NCI-H2171 treated with DMSO at 0.1 percent for 48 hours (cell line): ENCODE measurements around the gene VEZF1.

Experiments used
- DNase-seq: peaks from one replicate; lab custom pipeline; 2025; lab: John Stamatoyannopoulos, UW

Gene VEZF1

DNA sequence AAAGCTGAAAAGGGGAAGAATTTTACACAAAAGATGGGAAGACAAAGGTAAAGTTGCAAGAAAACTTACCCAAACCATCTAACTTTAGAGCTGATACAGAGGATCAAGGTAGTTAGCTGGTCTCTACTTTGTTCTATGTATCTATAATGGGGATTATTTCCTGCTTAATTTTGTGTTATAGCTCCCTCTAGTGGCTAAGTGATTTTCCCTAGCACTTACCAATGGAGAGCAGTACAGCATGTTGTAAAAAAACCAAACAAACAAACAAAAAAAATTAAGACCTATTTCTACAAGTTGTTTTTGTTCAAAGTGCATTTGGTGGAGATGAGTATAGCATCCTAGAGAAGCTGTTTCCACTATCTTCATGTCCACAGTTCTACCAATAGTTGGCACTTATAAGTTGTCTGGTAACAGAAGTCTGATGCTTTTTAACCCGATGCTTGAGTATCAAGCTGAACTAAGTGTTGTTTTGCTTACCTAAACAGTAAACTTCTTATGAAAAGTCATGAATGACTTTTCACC, 11.5 kb upstream of the VEZF1 start:
- DNase-seq, result peak; percentile 88

DNA sequence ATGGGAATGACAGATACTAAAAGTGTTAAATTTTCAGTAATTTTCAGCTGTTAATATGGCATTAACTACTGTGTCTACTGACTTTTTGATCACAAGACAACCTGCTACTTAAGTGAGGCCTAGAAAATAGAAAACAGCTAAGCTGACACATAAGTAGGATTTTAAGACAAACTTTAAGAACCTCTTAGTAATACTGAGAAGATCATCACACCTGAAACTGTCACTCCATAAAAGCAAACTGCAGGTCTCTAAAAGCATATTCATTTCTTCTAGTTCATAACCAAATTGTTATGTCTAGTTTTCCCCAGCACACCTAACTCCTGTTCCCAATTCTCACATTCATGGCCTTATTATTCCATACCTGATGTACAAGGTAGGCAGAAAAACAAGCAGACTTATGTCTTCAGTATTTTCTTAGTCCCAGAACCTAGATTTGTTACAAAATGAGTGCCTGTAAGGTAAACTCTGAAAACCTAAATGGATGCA, 11.0 kb upstream of the VEZF1 start:
- DNase-seq, result no peak

DNA sequence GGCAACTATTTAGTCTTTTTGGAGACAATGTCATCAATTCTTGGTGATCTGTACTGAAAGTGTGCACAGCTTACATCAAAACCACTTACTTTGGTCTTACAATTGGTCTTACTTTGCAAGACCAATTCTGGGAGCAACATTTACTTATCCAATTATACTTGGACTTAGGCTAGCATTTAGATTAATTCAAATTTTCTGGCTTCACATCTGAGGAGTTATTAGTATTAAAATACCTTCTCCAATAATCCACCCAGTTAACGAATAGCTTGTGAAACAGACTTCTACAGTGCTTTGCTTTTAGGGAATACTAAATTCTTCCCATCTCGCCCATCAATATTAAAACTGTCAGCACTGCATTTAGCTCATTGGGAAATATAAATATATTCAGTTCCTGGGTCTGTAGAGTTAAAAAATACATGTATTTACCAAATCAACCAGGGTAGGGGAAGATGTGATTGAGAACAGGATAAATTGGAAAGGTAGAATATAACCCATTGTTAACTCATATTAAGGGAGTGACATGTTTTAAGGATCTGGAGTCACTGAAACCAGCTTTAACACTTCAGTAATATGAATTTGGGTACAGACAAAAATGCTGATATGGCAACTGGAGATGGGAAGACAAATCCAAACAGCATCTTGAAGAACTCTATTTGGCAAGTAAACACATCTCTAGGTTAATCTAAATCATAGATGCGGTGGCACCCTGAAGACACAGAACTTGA, 9.2 kb upstream of the VEZF1 start:
- DNase-seq, result no peak

DNA sequence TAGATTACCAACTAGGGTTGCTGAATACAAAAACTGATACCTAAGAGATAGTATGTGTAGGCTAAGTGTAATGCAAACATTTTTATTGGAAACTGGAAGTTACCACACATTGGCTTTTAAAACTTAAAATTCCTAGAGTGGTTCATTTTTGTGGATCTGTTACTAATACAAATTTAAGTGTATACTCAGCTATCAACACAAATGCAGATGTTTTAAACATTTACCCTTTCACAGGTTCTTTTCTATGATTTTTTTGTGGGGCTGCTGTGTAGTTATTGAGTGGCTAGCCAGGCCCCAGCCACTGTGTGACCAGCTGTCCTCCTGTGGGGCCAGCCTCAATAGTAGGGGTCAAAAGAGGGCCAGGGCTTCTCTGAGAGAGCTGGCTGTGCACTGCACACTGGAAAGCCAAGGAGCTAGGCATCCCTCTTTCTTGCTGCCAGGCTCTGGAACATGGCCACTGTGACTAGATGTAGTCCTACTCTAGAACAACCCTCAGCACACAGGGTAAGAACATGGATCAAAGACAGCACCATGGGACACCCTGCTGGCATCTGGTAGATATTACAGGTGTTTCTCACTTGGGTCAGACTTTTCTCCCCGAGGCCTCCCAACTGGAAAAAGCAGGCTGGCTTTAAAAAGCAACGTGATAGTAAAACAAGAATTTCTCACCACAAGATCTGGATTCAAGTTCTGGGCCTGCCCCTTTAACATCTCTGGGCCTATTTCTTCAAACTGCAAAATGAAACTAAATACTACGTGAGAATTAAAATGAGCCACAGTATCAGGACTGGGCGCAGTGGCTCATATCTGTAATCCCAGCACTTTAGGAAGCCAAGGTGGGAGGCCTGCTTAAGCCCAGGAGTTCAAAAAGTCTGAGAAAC, 7.3 kb upstream of the VEZF1 start:
- DNase-seq, result peak; percentile 94

DNA sequence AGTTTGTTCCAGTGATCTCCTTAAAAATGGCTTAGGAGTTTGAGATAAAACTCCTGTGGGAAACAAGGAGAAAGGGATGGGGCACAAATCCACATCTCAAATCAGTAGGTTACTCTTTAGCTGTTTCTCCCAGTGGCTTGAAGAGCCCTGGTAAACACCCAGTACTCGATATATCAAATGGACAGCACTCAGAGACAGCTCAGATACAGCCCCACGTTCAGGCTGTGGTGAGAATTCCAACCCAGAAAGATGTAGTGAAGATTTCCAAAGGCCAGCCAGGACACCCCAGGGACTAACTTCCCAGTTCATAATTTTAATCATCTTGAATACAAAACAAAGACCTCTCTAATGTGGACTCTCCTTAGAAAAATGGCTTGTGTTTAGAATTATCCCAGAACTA, 6.4 kb upstream of the VEZF1 start:
- DNase-seq, result no peak

DNA sequence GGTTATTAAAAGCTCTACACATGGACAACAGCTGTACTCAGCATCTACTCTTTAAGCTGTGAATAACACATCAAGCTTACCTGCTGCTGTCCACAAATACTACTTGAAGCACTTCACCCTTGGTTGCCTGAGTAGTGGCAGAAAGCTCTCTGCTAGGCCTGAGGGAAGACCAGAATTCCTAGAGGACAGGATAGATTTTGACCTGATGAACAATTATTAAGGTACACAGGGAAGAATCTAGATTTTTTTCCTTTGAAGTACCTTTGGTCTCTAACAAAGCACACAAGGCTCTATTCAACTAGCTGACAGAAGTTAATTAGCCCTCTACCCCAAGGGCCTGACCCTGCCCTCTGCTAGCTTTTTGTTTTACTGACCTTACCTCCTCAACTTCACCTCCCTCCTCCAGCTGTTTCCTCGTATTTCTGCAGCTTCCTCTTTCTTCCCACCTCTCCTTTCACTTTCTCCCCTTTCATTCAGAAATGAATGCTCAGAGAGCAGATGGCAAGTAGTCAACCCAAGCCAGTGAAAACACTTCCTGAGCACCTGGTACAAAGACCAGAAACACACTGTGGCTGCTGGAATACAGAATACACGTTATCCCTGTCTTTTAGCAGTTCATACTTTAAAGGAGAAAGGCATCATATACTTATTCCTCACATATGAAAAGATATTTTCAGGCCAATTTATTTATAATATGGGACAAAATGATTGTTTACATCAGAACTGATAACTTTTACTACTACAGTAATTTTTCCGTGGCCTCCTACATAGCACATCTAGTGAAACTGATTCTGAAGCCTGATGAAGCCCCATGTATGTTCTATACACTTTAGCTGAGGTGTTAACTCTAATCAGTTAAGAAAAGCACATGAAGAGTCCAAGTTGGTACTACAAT, 5.7 kb upstream of the VEZF1 start:
- peak; percentile 91 for DNase-seq

DNA sequence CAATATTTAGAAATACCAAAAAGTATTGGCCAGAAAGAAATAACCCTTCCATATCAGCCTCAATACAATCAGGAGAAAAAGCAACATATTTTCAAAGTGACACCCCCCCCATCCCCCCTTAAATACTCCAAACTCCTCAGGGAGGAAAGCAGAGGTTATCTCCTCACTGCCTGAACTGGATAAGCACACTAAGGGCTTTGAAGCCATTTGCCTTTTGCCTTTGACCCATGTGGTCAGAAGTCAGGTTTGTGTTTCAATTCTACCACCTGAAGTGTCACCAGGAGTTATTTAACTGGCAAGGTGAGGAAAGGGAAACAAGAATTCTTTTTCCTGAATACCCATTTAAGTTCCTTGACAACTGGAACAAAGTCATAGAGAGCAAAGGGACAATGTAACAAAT, 3.5 kb upstream of the VEZF1 start:
- no peak for DNase-seq

DNA sequence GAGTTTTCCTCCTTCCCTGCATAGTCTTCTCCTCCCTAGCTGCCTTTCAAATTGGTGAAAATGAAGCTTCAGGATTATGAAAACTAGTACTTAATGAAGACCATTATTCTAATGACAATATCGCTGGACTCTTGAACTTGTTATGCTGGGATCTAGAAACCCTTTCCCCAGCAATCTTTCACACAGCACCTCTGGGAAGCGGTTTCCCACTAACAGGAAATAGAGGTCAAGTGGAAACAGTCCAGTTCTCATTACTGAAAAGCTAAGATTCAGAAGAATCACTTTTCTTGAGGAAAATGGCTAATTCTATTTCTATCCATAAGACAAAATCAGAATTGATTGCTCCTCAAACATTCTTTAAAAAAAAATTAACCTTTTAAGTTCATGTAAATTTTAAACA, 2.0 kb upstream of the VEZF1 start:
- DNase-seq, result no peak

DNA sequence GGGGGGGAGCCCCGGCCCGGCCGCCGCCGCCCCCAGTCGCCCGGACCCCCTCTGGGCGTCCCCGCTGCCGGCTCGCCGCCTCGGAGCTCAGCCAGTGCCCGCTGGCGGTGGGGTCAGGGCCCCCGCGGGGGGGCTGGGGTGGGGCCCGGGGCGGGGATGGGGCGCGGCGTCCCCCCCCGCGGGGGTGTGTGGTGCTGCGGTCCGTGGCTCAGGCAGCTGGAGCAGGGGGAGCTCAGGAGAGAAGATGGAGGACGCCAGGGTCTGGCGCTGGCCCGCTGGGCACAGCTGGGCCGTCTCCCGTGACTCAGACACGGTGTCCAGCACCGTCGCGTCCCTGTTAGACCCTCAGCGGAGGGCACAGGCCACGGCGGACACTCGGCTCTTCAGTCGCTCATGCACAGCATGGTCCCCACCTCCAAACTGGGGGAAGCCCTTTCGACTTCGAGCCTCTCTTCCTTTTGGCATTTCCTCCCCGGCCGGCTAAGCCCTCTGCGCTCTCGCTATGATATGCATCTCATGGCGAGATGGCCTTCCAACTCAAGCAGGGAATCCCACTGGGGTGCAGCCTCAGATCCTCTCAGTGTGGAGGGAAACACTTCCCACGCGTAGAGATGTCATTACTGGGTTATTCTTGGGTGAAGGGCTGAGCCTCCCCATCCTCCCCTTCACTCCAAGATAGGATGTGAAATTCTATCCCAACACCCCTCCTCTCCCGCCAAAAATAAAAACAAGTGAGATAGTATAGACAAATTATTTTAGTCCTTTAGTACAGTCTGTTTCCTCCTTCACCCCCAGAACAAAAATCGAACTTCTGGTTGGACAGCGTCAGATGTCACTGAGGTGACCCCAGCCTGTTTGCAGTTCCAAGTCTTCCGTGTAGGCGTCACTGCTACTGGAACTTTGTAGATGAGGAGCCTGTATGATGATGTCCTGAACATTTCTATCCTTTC, 522 bp upstream of the VEZF1 start:
- DNase-seq, result peak; percentile 76

DNA sequence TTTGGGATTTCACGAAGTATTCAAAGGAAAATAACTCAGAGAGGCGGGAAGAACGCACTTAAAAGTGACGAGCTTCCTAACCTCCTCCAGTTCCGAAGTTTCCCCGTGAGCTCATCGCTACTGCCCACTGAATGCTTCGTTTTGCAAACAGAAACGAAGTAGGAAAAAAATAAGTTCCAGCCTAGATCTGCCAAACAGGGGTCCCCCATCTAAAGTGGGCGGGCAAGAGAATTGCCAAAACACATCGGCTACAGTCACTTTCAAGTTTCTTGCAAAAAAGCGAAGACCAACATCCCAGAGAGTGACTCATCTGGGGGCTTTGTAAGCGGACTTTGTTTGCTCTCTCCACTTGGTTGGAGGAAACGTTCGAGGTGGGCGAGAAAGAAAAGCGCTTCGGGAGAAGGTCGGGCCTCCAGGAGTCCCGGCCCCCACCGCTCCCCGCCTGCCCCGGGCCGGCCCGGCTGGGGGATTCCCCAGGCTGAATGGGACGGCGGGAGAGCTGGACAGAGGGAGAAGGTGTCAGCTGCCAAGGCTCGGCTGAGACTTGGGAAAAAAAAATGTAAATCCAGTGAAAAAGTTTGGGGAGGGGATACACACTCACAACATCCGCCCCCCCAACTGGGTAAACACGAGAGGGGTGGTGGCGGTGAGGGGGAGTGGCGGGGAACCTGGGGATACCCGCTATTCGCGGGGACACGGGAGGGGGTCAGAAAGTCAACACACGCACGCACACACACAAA, 1.0 kb downstream of the VEZF1 start:
- peak; percentile 70 for DNase-seq

DNA sequence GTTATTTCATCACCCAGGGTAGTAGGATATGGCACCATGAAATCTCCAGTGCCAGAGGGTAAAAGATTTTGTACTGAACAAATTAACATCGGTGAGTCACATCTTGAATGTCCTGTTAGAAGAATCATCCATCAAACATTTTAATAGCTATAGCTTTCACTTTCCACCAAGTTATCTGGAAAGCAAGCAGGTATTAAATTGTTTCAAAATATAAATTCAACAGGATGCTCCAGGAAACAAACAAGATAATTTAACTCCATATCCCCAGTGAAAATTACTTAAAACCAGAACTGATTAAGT, 2.4 kb downstream of the VEZF1 start:
- DNase-seq, result no peak

DNA sequence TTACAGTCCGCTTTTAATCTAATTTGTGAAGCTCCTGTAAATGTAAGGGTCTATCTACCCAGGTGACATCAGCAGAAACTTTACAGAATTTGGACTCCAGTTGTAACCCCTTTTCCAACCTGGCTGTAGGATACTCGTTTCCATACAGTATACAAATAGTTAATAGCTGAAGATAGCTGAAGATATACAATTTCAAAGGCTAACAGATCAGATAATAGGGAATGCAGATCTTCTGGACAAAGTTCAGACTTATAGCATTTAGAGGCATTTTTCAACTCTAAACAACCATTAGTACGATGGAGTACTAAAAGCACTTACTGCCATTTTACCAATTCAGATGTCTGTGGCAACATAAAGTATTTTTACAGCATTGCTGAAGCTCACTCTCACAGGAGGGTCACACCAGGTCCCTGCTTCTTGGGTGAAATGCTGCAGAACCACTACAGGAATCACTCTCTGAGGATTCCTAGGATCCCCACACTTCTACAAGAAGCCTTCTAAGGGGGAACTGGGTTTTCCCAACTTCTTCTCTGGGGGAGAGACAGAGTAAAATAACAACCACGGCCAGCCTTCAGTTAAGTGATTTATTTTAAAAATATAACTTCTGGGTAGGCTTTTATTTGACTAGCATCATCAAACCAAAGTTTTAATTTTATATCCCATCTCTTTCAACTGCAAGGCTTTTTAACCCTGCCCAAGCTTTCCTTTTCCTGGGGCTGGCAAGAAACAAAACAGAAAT, 2.9 kb downstream of the VEZF1 start:
- DNase-seq, result no peak

DNA sequence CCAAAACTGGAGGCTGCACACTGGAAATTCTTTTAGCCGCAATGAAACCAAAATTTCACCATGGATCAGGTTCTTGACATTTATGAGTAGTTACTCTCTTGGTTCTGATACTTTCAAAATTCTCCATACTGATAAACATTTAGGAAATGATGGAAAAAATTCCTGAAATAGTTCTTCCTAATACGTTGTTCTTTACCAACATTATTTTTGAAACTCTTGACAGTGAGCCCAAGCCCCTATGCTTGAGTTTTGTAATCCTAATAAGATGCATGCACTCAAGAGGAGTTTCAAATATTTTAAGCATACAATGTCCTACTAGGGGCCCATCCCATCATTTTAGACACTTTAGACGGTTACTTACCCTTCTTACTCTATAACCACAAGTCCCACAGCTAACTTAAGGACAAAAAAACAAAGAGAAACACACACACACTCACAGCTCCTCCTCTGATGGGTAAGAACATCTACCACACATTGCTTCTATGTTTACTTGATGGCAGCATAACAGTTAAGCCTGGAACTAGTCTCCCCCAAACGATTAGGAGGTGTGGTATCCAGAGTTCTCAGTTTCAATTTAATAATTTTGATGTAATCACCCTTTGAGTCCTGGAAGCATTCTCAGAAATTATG, 3.7 kb downstream of the VEZF1 start:
- DNase-seq, result no peak

DNA sequence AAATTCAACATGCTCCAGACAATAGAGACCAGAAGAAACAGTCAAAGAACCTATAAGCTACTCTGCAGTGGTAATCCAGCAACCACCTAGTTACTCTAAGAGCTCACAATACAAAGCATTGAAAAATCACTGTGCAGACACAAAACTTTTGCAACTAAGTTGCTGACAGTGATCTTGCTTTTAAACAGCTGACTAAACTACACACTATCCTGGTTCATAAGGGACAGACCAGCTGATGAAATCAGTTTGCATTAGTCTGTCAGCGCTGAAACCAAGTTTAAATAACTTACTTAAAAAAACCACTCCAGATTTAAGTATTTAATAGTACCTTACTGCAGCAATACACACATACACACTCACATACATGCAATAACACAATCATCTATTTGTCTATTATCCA, 4.6 kb downstream of the VEZF1 start:
- no peak for DNase-seq

DNA sequence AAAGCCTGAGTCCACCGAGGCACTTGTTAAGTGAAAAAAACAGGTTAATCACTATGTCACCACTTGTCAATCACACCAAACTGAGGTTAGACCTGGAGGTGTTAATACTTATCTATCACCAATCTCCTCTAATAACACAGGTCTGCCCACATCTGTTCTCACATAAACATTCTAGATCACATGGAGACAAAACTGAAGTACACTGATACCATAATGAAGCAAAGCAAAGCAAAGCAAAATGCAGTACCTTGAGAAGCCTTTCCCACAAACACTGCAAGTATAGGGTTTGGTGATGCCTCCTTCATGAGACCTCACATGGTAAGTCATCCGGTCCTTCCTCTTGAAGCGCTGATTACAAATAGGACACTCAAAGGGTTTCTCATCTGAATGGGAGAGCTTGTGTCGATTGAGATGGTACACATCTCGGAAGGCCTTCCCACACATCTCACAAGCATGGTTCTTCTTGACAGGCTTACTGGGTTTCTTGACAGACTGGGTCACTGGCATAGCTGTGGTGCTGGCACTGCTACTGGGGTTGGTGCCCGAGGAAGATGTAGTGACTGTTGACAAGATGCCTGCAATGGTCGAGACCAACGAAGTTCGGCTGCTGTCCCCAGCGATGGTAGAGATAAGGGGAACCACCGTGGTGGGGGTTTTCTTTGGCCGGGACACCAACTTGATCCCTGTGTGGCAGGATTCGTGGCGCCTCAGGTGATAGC, 5.4 kb downstream of the VEZF1 start:
- no peak for DNase-seq

DNA sequence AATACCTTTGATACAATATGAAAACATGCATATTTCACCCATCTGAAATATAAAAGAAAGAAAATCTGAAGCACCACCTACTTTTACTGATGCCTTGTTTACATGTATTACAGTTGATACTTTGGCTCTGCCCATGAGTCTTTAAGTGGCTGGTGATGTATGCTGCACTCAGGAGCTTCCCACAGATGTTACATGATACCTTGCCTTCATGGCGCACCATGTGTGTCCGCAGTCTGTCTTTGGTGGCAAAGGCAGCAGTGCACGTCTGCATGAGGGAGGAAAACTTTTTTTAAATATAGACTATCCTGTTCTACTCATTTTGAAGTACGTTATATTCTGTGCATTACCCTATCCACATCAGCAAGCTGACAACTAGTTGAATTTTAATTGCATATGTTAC, 7.5 kb downstream of the VEZF1 start:
- DNase-seq, result peak; percentile 88

DNA sequence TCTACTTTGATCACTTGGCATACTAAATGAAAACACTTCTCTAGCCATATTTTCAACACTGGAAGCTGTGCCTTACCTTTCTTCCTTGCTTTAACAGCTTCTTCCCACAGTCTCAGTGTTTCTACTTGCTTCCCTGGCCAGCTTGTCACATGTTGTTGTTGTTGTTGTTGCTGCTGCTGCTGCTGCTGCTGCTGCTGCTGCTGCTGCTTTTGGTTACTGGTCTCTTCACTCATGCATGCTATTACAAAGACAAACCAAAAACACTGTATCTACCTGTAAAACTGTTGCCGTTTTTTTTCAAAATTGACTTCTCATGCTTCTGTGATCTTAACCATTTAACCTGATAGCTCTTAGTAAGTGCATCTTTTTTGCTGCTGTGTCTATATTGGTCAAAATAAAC, 9.0 kb downstream of the VEZF1 start:
- no peak for DNase-seq

DNA sequence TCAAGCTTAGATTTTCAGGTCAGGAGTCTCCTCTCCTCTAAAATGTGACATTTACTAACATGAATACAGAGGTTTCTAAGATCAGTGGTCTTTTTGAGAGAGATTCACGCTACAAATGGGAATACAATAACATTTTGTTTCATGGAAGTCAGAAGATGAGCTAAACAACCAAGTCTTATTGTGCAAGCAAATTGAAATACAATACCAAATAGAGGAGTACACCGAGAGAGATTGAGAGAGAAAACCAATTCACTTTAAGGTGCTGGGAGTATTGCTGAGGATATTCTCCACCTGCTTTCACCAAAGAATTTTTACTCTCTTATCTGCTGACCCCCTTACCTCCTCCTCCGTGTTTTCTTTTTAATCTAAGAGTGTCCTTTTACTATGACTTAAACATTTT, 11.5 kb downstream of the VEZF1 start:
- no peak for DNase-seq

DNA sequence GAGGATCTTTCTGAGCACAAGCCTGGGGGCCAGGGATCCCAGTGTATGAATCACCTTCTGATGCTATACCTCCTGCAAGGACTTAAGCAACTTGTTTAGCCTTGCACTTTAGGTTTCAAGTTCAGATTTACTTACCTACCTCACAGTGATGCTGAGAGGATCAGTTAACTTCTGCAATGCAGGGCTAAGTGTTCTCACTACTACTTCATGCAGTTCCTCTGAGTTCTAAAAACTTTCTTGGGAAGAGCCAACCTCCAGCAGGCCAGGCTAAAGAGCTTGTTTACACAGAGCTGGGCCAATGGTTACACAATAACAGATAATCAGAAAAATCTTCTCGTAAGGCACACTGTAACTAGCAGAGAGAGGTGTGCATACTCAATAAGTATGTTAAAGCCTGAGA, 13.0 kb downstream of the VEZF1 start:
- no peak for DNase-seq
